GM19238 (cell line): ENCODE data around the gene ERLIN1.

ENCODE experiments used
- DNase-seq: peaks from one replicate; pipeline ENCODE4 v3.0.0; 2011; ENCODE audit warnings: low spot score; ENCODE audit not compliant: insufficient read length

Gene ERLIN1

DNA sequence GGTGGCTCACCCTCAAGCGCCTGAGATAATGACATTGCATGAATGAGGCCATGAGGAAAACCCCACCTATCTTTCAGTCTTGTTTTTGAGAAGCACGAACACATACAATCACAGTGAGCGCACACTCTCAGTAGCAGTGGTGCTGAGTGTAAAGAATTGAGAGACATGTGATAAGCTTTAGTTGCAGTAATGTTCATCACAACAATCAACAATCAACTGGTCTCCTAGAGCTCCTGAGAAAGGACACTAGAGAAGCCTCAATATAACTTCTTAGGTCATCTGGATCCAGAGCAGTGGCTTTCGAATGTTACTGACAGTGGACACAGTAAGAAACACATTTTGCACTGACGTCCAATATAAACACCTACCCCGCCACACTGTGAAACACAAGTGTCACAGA, 12.8 kb downstream of the ERLIN1 start:
- DNase-seq: no peak

DNA sequence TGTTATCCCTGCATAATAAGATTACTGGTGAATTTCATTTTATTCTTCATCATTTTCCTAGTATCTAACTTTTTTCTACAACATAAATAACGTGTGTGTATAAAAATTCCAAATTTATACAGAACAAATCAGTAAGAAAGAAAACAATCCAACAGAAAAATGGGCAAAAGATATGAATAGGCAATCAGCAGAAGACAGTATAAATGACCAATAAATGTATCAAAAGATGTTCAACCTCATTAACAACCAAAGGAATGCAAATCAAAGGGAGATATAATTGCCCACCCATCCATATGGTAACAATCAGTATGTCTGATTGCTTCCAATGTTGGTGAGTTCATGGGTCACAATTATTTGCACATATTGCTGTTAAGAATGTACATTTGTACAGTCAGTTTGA, 13.5 kb downstream of the ERLIN1 start:
- no peak for DNase-seq

DNA sequence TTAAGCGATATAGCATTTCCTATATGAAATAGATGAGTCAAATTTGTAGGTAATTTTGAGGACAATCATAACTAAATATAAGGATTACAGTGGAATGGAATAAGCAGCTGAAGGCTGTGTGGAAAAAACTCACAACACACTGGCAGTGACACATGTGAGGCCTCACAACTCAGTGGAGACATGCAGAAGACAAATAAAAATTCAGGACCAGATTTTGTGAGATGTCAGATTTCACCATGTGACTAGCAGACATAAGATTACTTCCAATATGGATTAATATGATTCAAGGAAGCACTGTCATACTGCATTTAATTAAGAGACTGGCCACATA, 17.6 kb downstream of the ERLIN1 start:
- DNase-seq: no peak

DNA sequence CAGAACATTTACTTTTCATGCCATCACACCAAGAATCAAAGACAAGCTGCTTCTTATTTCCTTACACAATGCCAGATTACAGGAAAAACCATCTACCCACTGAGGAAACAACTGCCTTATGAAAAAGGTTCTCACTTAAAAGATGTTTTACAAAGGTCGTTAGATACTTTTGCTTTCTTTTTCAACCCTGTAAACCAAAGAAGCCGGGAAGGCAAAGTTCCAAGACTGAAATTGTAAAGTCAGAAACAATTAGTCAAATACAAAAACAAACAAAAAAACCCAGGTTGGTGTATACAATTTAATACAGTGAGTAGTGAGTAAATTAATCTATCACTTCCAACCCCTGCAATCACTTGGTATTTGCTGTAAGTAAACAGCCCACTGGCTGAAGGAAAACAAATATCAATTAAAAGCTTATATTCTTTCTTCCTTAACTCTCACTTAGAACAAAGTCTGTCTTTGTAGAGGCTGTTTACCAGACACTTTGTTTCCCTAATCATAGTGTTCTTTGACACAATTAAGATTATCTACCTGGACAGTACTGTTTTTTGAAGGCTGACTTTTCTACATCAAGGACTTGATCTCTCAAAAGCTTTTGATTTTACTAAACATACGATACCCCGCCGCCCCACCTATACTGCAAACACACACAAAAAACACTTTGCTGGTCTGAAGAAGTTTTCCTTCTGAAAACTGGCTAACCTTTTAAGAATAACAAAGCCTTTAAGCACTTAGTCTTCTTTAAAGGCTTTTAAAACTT, 18.1 kb downstream of the ERLIN1 start:
- no peak for DNase-seq

DNA sequence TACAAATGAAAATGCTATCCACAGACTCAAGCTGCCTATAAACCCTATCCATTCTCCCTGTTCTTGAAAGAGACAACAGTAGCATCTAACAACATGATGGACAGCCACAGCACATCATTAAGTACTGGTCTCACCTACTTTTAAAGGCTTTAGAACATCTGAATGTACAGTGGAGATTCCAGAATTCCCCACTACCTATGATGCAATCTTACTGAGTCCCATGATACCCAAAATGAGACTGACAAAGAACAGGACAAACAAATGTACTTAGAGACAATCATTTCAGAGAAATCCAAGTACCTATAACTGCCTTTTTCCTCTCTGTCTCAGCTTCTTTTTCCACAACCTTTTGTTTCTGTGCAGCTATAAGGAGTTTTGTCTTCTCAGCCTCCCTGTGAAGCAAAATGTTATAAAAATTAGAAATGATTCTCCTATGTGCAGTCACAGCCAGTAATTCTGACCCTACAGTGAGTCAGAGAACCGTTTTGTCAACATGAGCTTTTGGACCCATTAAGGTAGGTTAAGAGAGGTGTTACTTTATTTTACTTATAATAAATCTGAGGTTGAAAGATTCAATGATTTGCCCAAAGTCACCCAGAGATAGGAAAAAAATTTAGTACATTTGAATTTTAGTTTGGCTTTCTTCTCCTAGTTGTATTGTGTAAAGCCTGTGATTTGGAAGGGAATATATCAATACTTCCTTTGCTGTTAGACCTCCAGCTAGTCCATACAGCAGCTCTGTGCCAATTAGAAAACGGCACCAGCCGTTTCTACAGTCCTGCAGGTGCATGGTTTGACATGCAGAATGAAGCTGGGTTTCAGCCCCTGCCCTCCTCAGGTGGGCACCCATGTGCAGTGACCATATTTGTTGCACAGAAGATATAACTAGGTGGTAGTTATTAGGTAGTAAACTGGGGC, 21.9 kb downstream of the ERLIN1 start:
- no peak for DNase-seq

DNA sequence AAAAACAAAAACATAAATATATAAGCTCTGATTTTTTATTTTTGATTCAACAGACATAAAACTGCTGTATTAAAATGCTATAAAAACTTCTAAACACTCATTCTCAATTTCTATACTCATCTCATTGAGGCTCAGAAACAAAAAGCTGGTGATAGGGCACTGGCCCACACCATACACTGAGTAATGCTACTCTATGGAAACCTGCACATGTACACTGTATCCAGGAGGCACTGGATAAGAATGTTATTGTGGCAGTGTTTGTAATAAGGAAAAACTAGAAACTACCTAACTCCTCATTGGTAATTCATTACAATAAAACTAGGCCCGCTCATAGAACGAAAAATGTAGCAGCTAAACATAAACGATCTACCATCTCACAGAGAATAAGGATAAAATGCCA, 23.1 kb downstream of the ERLIN1 start:
- no peak for DNase-seq

DNA sequence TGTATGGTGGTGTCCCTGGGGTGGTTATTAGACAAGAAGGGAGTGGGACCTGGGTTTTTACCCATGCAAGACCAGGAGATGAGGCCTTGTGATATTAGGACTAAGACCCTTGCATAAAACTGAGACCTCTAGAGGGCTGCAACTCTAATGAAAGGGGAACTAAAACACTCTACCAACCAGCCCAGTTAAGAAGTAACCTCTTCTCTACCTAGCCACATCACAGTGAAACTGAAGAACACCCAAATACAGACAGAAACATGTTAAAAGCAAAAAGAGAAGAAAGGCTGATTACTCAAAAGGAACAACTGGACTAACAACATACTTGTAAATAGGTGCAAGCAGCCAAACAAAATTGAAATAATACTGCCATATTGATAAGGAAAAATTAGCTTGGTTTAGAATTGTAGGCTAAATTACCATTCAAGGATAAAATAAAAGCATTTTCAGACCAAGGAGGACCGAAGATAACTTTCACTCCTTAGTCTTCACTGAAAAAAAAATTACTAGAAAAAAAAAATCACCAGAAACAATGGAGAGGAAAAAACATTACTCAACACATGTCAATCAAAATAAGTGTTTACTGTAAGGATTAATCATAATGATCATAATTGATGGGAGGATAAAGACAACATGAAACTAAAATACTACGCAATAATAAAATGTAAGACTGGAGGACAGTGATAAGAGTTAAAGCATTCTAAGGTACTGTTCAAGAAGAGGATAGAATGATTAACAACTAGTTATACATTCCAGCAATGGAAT, 27.6 kb downstream of the ERLIN1 start:
- DNase-seq: peak; percentile 23

DNA sequence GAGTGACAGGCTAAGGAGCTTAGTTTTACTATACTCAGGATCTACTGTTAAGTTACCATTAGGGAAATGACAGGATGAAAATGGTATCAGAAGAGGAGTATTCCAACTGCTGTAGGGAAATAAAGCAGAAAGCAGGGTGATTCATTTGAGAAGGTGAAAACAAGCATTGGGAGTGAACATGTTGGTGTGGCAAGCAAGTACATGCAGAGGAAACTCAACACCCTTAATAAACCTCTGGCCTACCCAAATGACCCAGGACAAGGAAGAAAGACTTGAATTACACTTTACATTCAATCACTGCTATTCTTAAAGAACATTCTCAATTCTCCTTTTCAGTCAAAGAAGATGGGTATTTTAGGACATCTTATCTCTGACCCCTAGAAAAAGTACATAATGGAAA, 28.7 kb downstream of the ERLIN1 start:
- DNase-seq: no peak

DNA sequence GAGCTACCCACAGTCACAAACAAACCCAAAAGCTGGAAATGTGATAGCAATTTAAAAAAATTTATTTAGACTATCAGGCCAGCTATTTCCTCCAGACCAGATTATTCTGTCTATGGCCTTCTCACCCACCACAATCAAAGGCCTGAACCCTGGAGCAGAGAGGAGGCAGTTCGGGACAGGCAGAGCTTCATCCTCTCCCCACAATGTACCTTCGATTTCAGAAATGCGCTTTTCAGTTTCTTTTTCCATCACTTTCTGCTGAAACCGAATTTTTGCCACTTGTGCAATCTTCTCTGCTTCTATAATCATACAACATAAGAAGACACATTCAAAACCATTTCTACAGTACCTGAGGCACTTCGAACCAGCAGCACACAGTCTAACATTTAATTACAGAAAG, 29.9 kb downstream of the ERLIN1 start:
- DNase-seq: no peak

DNA sequence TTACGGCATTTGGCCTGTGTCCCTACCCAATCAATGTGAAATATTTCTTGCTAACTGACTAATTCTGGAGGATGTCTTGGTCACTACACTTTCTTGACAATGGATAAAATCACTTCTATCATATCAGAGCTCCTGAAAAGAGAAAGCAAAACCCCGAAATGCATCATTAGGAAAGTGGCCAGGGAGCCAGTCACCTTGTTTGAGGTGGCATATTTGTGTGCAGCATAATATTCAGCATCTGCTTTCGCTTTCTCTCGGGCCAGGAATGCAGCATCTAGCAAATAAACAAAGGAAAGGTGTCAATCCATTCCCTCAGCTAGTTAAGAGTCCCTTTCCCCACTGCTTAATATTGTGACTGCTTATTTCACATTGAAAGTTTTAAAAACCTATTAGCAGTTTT, 31.2 kb downstream of the ERLIN1 start:
- no peak for DNase-seq

DNA sequence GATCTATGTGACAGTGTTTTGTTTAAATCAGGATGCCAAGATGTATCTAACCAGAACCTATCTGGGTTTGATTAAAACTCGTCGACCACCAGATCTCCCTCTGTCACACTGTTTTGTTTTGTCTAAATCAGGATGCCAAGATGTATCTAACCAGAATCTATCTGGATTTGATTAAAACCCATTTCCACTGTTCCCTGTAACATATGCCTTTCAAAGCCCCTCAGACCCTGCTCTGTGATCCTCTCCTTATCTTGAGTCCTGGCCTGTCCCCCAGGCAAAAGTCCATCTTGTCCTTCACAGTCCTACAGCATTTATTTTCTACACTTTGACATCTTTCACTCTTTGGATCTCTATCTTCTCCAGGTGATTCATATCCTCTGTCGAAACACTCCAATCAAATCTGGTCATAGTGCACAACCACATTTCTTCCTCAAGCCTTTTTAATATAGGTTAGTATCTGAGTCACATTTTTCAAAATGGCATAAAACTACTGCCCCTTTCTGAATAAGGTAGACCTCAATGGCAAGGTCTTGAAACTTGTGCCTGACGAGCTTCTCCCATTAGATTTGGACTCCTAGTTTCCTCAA, 32.5 kb downstream of the ERLIN1 start:
- DNase-seq: no peak

DNA sequence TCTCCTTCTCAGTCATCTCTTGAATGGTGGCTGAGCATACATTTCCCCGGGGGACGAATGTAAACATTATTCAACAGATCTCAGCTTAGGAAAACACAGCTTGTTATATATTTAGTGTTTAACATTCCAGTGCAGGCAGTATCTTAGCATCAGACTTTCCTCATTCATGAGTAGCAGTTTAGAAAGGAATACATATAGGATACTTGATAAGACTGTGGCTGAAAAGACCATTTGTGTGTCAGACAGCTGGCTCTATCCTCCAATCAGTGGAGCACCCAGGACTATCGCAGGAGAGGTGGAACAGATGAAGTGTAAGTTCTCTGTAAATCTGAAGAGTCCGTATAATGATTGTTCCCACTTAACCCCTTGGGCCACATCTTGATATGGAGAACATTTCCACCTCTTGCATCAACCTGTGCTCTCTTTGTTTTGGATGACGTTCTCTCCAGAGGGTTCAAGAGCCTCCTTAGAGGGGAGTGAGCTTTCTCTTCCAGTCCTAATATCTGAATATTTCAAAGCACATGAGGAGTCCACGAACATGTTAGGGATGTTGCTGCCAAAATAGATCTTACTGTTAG, 34.0 kb downstream of the ERLIN1 start:
- DNase-seq: no peak

DNA sequence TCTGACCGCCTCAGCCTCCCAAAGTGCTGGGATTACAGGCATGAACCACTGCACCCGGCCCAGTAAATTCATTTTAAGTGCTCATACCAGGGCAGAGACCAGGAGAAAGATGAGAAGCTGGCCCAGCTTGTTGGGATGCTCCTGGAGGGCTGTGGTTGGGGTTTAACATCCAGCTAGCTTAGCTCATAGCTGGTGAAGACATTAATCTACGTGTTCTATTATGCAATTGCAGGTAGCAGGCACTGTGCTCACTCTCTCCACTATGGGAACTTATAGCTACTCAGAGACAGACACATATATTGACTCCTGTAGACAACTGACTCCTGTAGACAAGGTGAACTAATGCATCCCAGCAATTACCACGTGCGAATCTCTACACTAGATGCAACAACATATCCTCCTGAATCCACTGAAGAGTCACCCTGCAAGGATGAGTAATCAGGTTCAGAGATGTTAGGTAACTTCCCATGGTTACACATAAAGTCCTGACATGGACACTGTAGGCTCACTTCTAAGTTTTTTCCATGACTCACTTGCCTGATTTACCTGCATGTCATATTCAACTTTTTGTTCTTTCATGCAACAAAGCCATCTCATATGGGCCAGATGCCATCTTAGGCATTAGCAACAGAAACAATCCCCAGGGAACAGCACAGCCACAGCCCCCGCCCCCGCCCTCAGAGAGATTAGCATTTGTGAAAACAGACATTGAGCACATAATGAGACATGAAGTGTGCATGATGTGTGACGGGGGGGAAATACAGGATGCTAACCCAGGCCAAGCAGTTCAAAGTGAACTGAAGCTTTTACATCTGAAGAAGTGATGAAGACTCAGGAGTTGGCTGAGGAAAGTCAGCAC, 37.2 kb downstream of the ERLIN1 start:
- DNase-seq: no peak

DNA sequence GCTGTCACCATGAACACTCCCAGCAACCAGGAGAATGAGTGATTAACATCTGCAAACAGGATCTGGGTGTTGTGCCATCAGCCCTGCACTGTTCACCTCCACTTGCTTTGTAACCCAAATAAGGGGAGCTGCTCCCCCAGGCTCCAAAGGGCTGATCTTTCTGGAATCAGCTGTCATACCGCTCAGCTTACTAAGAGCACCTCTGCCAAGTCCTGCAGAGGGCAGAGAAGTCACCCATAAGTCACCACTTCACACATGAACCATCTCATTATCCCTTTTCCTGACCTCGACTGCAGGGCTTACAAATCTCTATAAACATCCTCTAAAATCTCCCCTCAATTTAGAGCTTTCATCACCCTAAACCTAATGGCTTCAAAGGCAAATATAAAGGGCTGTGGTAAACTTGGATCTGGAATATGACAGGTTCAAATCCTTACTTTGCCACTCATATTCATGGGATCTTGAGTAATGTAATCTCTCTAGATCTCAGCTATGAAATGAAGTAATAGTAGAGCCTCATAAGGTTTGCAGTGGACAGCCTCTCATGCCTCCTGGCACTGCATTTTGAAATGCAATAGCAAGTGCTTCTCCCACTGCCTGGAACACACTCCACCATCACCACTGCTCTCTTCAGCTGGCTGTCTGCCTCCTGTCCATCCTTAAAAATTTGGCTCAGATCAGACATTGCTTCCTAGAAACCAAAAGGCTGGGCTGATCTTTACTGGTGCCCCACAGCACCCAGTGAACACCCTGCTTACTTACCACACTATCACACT, 38.8 kb downstream of the ERLIN1 start:
- no peak for DNase-seq

DNA sequence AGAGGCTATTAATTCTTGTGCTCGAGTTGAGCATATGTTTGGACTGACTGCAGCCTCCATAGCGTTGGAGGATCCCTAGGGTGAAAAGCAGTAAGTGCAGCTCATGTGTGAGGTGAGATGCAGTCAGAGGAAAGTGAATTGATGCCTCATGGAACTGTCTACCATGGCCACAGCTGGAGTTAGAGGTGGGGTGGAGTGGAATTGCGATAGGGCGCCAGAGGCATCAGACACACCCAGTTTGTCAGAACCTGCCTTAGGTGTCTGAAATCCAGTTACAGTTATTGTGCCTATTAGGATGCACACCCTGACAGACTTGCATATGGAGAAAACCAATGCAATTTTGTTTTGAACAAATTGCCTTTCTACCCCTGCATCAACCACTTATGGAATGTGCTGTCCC, 39.4 kb downstream of the ERLIN1 start:
- DNase-seq: no peak

DNA sequence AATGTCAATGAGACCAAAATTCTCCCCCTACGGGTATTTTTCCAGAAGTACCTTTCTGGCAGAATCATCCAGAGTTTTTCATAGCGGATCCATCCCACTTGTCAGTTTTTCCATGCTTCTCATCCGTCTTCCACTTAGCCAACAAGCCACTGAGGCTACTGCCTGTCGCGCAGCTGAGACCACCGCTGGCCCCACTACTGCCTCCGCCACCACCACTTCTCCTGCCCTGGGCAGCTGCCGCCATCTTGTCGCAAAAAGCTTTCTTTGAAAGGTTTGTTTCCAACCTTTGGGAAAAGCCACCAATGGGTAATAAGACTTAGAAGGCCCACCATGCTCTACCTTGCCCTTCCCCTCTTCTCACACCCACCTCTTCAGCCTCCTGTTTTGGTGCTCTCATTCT, 42.1 kb downstream of the ERLIN1 start:
- DNase-seq: no peak

DNA sequence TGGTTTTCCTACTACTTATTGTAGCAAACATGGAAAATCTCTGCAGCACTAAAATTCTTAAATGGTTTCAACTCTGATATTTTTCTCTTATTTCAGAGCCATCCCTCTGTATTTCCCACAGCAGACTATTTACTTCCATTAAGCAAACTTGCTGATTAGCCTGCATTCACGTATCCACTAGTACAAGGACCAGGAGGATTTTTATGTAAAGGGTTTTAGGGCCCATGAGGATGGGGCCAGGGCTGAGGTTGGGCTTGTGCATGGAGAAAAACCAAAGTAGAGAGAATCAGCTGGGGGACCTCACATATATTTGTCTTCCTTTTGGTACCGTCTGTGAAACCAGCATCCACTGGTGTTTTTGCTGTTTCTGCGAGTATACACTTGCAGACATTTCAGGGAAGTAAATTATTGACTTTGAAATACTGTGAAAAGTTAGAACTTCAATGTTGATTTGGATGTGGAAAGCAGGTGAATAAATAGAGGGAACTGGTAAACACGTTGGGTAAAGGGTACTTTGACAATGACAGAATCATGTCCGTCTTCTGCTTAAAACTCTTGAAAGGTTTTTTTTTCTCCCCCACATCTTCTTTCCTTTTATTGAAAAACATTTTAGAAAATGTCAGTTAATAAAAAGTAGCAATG, 44.3 kb downstream of the ERLIN1 start:
- no peak for DNase-seq

DNA sequence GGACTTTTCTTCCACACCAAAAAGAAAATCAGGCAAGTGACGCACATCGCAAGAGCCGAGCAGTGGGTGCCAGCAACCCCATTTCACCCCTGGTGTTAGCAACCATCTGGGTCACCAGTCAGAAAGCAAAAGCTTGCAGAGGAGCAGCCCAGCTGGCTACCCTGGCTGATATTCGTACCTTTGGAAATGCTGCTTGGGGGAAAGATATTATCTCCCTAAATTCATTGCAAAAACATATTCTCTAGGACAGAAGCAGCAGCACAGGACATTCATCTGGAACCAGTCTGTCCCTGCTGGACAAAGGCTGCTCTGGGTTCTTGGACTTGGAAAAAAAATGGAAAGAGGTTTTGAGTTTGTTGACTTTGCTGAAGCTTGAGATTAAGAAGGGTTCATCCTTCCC, 45.8 kb downstream of the ERLIN1 start:
- DNase-seq: no peak

DNA sequence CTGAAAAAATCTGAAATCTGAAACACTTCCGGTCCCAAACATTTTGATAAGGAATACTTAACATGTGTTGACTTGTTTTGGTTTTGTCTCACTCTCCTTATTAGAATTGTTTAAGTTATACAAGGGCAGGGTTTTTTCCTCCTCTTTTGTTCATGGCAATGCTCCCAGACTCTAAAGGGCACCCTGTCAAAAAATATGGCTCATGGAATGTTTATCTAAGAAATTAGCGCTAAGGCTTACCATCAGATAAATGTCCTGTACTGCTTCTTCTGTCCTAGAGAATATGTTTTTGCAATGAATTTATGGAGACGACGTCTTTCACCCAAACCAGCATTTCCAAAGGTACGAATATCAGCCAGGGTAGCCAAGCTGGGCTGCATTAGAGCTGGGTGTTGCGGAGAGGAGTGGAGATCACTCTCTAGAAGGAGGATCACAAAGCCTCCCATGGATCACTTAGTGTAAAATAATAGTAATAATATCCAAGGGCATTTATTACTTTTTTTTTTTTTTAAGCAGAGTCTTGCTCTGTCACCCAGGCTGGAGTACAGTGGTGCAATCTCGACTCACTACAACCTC, 46.8 kb downstream of the ERLIN1 start:
- DNase-seq: no peak
